Adrenal gland (tissue), 12 donors: ENCODE measurements around the gene SYT1. TPM values are rescaled to one million over a fixed set of nuclear protein-coding genes. Genes with fewer than 3 reads are reported as not detected.

Experiments used
- DNase-seq, 7 donors: peaks; one replicate each; pipeline ENCODE4 v3.0.0-alpha.2; 2019 to 2020
- H3K27ac ChIP-seq, 5 donors: fragments of 200-600 bp; sonication (generic) in 4 of 5; 1 replicate in 3 of 5; 2 replicates in 2 of 5; pipeline versions ENCODE4 v1.5.1 to v1.8.0; 2016 to 2020; ENCODE audit warnings: mild to moderate bottlenecking in 1 of 5
- H3K27me3 ChIP-seq: fragments of 200-600 bp; 2 replicates; pipeline ENCODE4 v1.8.0; 2021
- H3K36me3 ChIP-seq, 2 donors: fragments of 200-600 bp; replicated peaks in 1 of 2; 1 replicate in 1 of 2; 2 replicates in 1 of 2; pipeline versions ENCODE4 v1.5.1 to v1.8.0; 2018 to 2022
- H3K4me1 ChIP-seq, 2 donors: fragments of 200-600 bp; replicated peaks in 1 of 2; 1 replicate in 1 of 2; 2 replicates in 1 of 2; pipeline versions ENCODE4 v1.5.1 to v1.8.0; 2018 to 2021
- H3K4me3 ChIP-seq, 4 donors: fragments of 200-600 bp; sonication (generic) in 3 of 4; one replicate each; pipeline ENCODE4 v1.5.1; 2016 to 2018
- H3K9me3 ChIP-seq, 3 donors: fragments of 200-600 bp; sonication (generic) in 1 of 3; replicated peaks in 1 of 3; 1 replicate in 2 of 3; 2 replicates in 1 of 3; pipeline versions ENCODE4 v1.5.1 to v1.8.0; 2016 to 2021
- POLR2A ChIP-seq, 2 donors: fragments of 450-650 bp; IDR thresholded peaks; one replicate each; pipeline ENCODE4 v1.6.1; 2017; ENCODE audit warnings: antibody characterized with exemption in 2 of 2, mild to moderate bottlenecking in 2 of 2, moderate library complexity in 1 of 2
- WGBS, 4 donors: extraction: QIAGEN DNeasy Blood & Tissue Kit in 2 of 4; methylation state at CpG; one replicate each; pipeline versions ENCODE4 v1.1.5 to v1.1.7; 2013 to 2017; 5-methylcytosine and 5-hydroxymethylcytosine counted together
- intact Hi-C, 2 donors: fragments of 100-400 bp; cut with DNase I; formaldehyde crosslinking; loops; one replicate each; pipeline versions ENCODE4 v1.14.1 to v1.15.0; 2022 to 2023
- polyA plus RNA-seq, 3 donors: library from polyadenylated mRNA; stranded (reverse); fragments of 200-250 nt in 2 of 3; fragments of 350-450 nt in 1 of 3; fragmentation: Illumina TruSeq in 1 of 3; extraction: RNeasy Lipid Tissue Mini Kit (QIAGEN cat#74804) in 1 of 3; gene quantifications; one replicate each; pipeline ENCODE4 v1.2.3, GENCODE V29; 2013 to 2014
- total RNA-seq, 9 donors: library from RNA; depleted of rRNA in 4 of 9; stranded (reverse); fragments of >200 nt in 4 of 9; fragments of 120-200 nt in 1 of 9; fragmentation: NEBNext Ultra II Directional in 1 of 9; extraction: Animal tissue kit (Norgen Biotek cat#: 25700) in 1 of 9; gene quantifications; one replicate each; pipeline versions ENCODE4 v1.1.0 to v1.2.4, GENCODE V29; 2013 to 2023
- TF ChIP-seq, protein P1 (sequence below), 6 experiments: fragments of 450-650 bp in 4 of 6; fragments of 200-600 bp in 2 of 6; sonication (generic) in 1 of 6; IDR thresholded peaks; 1 replicate in 5 of 6; 2 replicates in 1 of 6; pipeline versions ENCODE4 v1.5.1 to v1.8.0; 2016 to 2021; ENCODE audit warnings: antibody characterized with exemption in 6 of 6, mild to moderate bottlenecking in 2 of 6, moderate library complexity in 1 of 6
- donor health status: healthy with polysubstance abuse.
- donor health status: Bipolar disorder and iron deficiency.
- donor health status: DM: yes; HTN: yes; CAD: no.
- donor health status: DM: no; HTN: no; CAD: no.
- donor health status: DM: no; HTN: no; CAD: no.
- donor health status: DM: yes; HTN: yes; CAD: no.

The SYT1 gene
- total and polyA plus RNA-seq, 12 donors: 0.42 to 22.3 (median 4.6) TPM

DNA sequence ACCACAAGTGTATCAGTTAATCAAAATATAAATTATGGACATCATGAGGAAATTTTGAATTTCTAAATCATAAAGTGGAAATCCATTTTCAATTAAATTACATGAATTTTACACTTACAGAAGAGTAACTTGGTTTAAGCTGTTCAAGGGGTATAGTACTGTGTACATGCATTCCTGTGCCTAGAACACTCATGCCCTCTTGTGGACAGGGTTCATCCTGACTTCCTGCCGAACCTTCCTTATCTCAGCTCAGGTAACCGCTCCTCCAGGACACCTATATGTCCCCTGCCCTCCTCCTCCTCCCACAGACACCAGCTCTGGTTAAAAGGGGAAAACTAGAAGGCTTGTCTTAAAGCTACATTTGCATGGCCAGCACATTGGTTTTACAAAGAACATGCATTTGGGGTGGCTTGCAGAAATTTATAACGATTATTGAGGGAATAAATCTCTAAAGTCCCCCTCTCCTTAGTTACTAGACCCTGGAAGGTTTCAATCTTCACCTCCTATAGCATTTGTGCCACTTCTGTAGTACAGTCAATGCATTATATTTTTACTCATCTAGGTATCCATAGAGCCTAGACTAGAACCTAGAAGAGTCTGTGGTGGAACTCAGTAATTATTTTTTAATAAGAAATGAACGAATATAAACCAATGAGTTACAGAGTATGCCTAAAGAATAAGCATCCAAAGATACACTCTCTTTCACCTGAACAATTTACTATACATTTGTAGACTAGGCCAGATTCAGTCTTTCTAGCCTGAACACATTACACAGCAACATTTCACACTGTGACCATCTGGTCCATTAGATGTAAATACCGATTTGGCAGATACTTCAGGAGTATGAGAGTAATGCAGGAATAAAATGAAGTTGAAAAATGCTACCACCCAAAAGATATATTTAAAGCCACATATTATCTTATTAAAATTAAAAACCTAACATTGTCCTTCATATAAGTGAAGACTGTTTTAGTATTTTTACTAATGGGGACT is 480.6 kb downstream of the SYT1 start:
- H3K27me3 ChIP-seq: no peaks in the 10 kb centered on the region
- H3K27ac ChIP-seq: no peak overlapping the region
- TF ChIP-seq POLR2A (IDR thresholded peaks at IDR 0.05): no peak
- TF ChIP-seq, protein P1, sequence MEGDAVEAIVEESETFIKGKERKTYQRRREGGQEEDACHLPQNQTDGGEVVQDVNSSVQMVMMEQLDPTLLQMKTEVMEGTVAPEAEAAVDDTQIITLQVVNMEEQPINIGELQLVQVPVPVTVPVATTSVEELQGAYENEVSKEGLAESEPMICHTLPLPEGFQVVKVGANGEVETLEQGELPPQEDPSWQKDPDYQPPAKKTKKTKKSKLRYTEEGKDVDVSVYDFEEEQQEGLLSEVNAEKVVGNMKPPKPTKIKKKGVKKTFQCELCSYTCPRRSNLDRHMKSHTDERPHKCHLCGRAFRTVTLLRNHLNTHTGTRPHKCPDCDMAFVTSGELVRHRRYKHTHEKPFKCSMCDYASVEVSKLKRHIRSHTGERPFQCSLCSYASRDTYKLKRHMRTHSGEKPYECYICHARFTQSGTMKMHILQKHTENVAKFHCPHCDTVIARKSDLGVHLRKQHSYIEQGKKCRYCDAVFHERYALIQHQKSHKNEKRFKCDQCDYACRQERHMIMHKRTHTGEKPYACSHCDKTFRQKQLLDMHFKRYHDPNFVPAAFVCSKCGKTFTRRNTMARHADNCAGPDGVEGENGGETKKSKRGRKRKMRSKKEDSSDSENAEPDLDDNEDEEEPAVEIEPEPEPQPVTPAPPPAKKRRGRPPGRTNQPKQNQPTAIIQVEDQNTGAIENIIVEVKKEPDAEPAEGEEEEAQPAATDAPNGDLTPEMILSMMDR (IDR thresholded peaks at IDR 0.05): peak in 5 of 6 experiments; percentile 14 to 34 (median 27)
- 51 to 57% (median 53%) methylated on average over 5 of the region's 5 CpGs for WGBS, 4 donors
- DNase-seq: peak in 4 of 7 donors; percentile 10 to 23 (median 14)
- intact Hi-C loops: no loop called here
- no peak overlapping the region for H3K4me3 ChIP-seq
- H3K4me1 ChIP-seq: no peaks in the 10 kb centered on the region
- no peaks in the 10 kb centered on the region for H3K9me3 ChIP-seq
- no peaks in the 10 kb centered on the region for H3K36me3 ChIP-seq

DNA sequence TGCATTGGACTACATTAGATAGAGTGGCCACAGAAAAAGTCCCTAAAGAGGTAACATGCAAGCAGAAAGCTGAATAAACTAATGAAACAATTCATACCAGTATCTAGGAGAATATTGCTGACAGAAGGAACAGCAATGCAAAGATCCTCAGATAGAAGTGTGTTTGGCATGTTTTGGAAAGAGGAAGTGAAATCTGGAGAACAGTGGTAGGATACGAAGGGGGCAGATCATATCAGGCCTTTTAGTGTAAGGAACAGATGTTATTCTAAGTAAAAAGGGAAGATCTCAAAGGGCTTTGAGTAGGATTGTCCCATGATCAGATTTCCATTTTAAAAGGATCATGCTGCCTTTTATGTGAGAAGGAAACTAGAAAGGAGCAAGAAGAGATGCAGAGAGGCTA is 483.3 kb downstream of the SYT1 start:
- Histone ChIP-seq H3K27me3 (no peaks in the 10 kb centered on the region), H3K9me3 (no peaks in the 10 kb centered on the region), H3K27ac (no peak overlapping the region), H3K36me3 (no peaks in the 10 kb centered on the region), H3K4me1 (no peaks in the 10 kb centered on the region), H3K4me3 (no peak overlapping the region)
- WGBS, 4 donors: 38 to 50% (median 43%) methylated on average over 1 of the region's 1 CpG
- DNase-seq: no peak
- TF ChIP-seq POLR2A (IDR thresholded peaks at IDR 0.05): no peak
- TF ChIP-seq, protein P1 (IDR thresholded peaks at IDR 0.05): no peak
- intact Hi-C loops: no loop called here

DNA sequence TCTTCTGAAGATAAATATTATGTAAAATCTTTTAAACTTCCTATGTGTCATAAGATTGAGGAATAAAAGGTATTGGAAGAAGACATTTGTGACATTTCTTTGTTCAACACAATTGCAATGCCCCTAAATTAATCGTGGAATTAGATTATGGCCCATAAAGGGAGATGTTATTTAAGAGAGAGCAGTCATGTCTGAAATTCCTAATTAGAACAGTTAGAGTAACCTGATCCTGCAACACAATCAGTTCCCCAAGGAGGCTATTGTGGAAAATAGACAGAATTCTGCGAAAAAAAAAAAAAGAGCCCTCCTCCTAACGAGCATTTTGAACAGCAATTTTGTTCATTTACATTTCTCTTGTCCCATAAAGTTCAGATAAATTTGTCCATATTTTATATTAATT is 486.7 kb downstream of the SYT1 start:
- H3K4me1 ChIP-seq: no peaks in the 10 kb centered on the region
- no peak for DNase-seq
- H3K4me3 ChIP-seq: no peak overlapping the region
- intact Hi-C loops: no loop called here
- no peaks in the 10 kb centered on the region for H3K27me3 ChIP-seq
- H3K36me3 ChIP-seq: no peaks in the 10 kb centered on the region
- no peak overlapping the region for H3K27ac ChIP-seq
- TF ChIP-seq, protein P1 (IDR thresholded peaks at IDR 0.05): no peak
- TF ChIP-seq POLR2A (IDR thresholded peaks at IDR 0.05): no peak
- 68 to 78% (median 75%) methylated on average over 3 of the region's 3 CpGs for WGBS, 4 donors
- H3K9me3 ChIP-seq: no peaks in the 10 kb centered on the region

DNA sequence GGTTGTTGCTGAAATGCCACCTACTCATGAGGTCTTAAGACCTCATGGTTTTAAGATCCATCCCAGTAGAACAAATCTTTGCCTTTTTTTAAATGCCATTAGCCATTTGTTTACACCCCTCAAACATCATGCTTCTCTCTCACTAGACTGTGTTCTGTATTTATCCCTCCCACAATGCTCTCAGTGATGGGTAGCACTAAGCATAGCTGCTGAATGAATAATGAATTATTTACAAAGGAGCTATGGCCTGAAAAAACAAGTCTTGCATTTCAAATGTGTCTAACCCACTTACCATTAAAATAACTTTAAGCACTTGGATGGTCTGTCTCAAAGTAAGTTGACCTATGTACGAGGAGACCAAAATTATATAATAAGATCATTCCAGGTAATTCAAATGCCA is 491.6 kb downstream of the SYT1 start:
- Histone ChIP-seq H3K4me3 (no peak overlapping the region), H3K9me3 (no peaks in the 10 kb centered on the region), H3K36me3 (no peaks in the 10 kb centered on the region), H3K27ac (no peak overlapping the region), H3K4me1 (no peaks in the 10 kb centered on the region), H3K27me3 (no peaks in the 10 kb centered on the region)
- no peak for DNase-seq
- TF ChIP-seq, protein P1 (IDR thresholded peaks at IDR 0.05): no peak
- TF ChIP-seq POLR2A (IDR thresholded peaks at IDR 0.05): no peak
- WGBS, 4 donors: 71 to 89% (median 78%) methylated on average over 1 of the region's 1 CpG
- intact Hi-C loops: no loop called here
